Measurements from ENCODE around the gene TRIOBP. TPM values are rescaled to one million over a fixed set of nuclear protein-coding genes. Genes with fewer than 3 reads are reported as not detected.
A peak's percentile ranks its signal among the peaks of the same experiment; 100 is the strongest.
"Not testable (repeated sequence)": the region's sequence is repeated elsewhere in the genome, so short reads cannot be mapped to it uniquely, and the experiment has no call there.

The TRIOBP gene
- total RNA-seq, 3 donors from 2014 or later (not counting 1 experiment from before 2014, with no cell fraction given): 25.1 to 38.5 (median 25.8) TPM

- Histone ChIP-seq H3K36me3 (ENCODE audit: control insufficient read depth, insufficient read depth, low read length) (peaks cover 76% of the 10 kb centered on the region), H3K4me1 (ENCODE audit: control insufficient read depth, insufficient read depth, low read length) (no peaks in the 10 kb centered on the region), H3K4me3 (ENCODE audit: low read length) (no peak overlapping the region), H3K27me3 (ENCODE audit: control insufficient read depth, insufficient read depth, low read length) (no peaks in the 10 kb centered on the region), H3K9me3 (ENCODE audit: control insufficient read depth, insufficient read depth, low read length) (no peaks in the 10 kb centered on the region), H3K27ac (ENCODE audit: low read length) (no peak overlapping the region)
- Mint-ChIP-seq H3K9me3 (no peaks in the 10 kb centered on the region), H3K4me3 (no peak overlapping the region), H3K27ac (no peak overlapping the region), H3K4me1 (peaks cover 0 to 5% of the 10 kb centered on the region in 2 donors), H3K36me3 (no peaks in the 10 kb centered on the region), H3K27me3 (ENCODE audit: low read depth in 2 of 2) (no peaks in the 10 kb centered on the region)
- no peak for TF ChIP-seq CTCF (IDR thresholded peaks at IDR 0.05)
- DNase-seq (no peak), ATAC-seq (no peak)
- 96% methylated on average over 17 of the region's 17 CpGs for WGBS (ENCODE audit: insufficient coverage)
- intact Hi-C loops (cut with micrococcal nuclease): no loop called here
Measured at GRCh38 chr22:37650463-37651136, 46.2 kb upstream of the TRIOBP start.

DNA sequence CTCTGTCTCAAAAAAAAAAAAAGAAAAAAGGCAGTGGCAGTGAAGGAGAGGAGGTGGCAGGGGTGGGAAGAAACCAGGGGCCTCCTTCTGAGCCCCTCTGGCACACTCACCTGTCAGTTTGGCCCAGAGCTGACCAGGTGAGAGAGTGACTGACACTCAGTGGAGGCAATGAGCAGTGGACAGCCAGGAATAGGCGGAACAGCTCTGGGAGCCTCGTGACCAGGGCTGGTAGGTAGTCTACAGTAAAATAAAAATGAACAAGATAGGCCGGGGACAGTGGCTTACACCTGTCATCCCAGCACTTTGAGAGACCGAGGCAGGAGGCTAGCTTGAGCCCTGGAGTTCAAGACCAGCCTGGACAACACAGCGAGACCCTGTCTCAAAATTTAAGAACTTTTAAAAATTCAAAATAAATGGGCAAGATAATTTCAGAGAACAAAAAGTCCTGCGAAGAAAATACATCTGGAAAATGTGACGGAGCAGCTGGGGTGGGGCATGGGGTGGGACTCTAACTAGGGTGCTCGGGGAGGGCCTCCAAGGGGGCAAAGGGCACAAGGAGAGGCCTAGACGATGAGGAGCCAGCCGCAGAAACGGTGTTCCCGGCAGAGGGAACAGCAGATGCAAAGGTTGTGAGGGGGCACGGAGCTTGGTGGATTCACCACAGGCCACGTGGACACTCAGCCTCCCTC lies 42.1 kb upstream of the TRIOBP start:
- Histone ChIP-seq H3K4me1 (ENCODE audit: control insufficient read depth, insufficient read depth, low read length) (peaks cover 15% of the 10 kb centered on the region), H3K9me3 (ENCODE audit: control insufficient read depth, insufficient read depth, low read length) (no peaks in the 10 kb centered on the region), H3K4me3 (ENCODE audit: low read length) (no peak overlapping the region), H3K36me3 (ENCODE audit: control insufficient read depth, insufficient read depth, low read length) (peaks cover 45% of the 10 kb centered on the region), H3K27ac (ENCODE audit: low read length) (no peak overlapping the region), H3K27me3 (ENCODE audit: control insufficient read depth, insufficient read depth, low read length) (no peaks in the 10 kb centered on the region)
- H3K4me3 Mint-ChIP-seq: no peak overlapping the region
- no peak for ATAC-seq
- no peak for DNase-seq
- intact Hi-C loops (cut with micrococcal nuclease): no loop called here
- H3K36me3 Mint-ChIP-seq: no peaks in the 10 kb centered on the region
- no peaks in the 10 kb centered on the region for H3K9me3 Mint-ChIP-seq
- TF ChIP-seq CTCF (IDR thresholded peaks at IDR 0.05): no peak
- no peaks in the 10 kb centered on the region for H3K27me3 Mint-ChIP-seq (ENCODE audit: low read depth in 2 of 2)
- peak overlapping the region; percentile 54 to 66 for H3K27ac Mint-ChIP-seq
- H3K4me1 Mint-ChIP-seq: peaks cover 14 to 27% of the 10 kb centered on the region in 2 donors
- 93% methylated on average over 14 of the region's 14 CpGs for WGBS (ENCODE audit: insufficient coverage)

- no peak for TF ChIP-seq CTCF (IDR thresholded peaks at IDR 0.05)
- intact Hi-C loops (cut with micrococcal nuclease): no loop called here
- Histone ChIP-seq H3K4me1 (ENCODE audit: control insufficient read depth, insufficient read depth, low read length) (peaks cover 20% of the 10 kb centered on the region), H3K4me3 (ENCODE audit: low read length) (no peak overlapping the region), H3K9me3 (ENCODE audit: control insufficient read depth, insufficient read depth, low read length) (no peaks in the 10 kb centered on the region), H3K36me3 (ENCODE audit: control insufficient read depth, insufficient read depth, low read length) (peaks cover 40% of the 10 kb centered on the region), H3K27me3 (ENCODE audit: control insufficient read depth, insufficient read depth, low read length) (no peaks in the 10 kb centered on the region), H3K27ac (ENCODE audit: low read length) (no peak overlapping the region)
- WGBS (ENCODE audit: insufficient coverage): 88% methylated on average over 11 of the region's 17 CpGs
- Mint-ChIP-seq H3K9me3 (no peaks in the 10 kb centered on the region), H3K4me1 (peaks cover 19 to 32% of the 10 kb centered on the region in 2 donors), H3K4me3 (no peak overlapping the region), H3K27me3 (ENCODE audit: low read depth in 2 of 2) (no peaks in the 10 kb centered on the region), H3K36me3 (no peaks in the 10 kb centered on the region), H3K27ac (no peak overlapping the region)
- no peak for ATAC-seq
- DNase-seq: no peak
Measured at GRCh38 chr22:37655252-37655563, 41.6 kb upstream of the TRIOBP start.

DNA sequence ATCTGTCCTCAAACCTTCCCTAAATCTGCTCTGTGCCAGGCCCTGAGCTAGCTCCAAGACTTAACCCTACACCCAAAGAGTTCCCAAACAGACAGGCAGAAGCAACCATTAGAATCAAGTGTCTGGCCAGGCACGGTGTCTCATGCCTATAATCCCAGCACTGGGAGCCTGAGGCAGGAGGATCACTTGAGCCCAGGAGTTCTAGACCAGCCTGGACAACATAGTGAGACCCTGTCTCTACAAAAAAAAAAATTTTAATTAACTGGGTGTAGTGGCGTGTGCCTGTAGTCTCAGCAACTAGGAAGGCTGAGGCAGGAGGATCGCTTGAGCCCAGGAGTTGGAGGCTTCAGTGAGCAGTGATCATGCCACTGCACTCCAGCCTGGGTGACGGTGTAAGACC lies 40.3 kb upstream of the TRIOBP start:
- H3K9me3 Mint-ChIP-seq; H3K9me3 ChIP-seq (ENCODE audit: control insufficient read depth, insufficient read depth, low read length); H3K4me3 ChIP-seq (ENCODE audit: low read length); DNase-seq; H3K27me3 ChIP-seq (ENCODE audit: control insufficient read depth, insufficient read depth, low read length); H3K36me3 Mint-ChIP-seq; ATAC-seq; H3K27ac ChIP-seq (ENCODE audit: low read length); H3K27me3 Mint-ChIP-seq (ENCODE audit: low read depth in 2 of 2); intact Hi-C loops (cut with micrococcal nuclease): not testable (repeated sequence)
- Histone ChIP-seq H3K4me1 (ENCODE audit: control insufficient read depth, insufficient read depth, low read length) (peaks cover 34% of the 10 kb centered on the region), H3K36me3 (ENCODE audit: control insufficient read depth, insufficient read depth, low read length) (peaks cover 26% of the 10 kb centered on the region)
- Mint-ChIP-seq H3K4me1 (peaks cover 33 to 42% of the 10 kb centered on the region in 2 donors), H3K4me3 (peak overlapping the region; percentile 42), H3K27ac (peak overlapping the region; percentile 76 to 77)
- WGBS (ENCODE audit: insufficient coverage): 93% methylated on average over 4 of the region's 4 CpGs

Data from natural killer cell (primary cell).